HepG2 (cell line): ENCODE data around the gene RTCA.

Experiments used
- CEBPB ChIP-seq: IDR thresholded peaks from 2 replicates; pipeline ENCODE4 v1.6.1; 2011; ENCODE audit warnings: low read depth, low read length, improper control_type of control experiment, borderline replicate concordance
- ETV6 ChIP-seq: sonication (generic); formaldehyde crosslinking; conservative IDR thresholded peaks from 2 replicates; pipeline ENCODE4 v1.4.0; 2020; ENCODE audit warnings: missing genetic modification reagents
- JUND ChIP-seq: sonication (generic); formaldehyde crosslinking; IDR thresholded peaks from 2 replicates; pipeline ENCODE4 v1.8.0; 2022; ENCODE audit warnings: mild to moderate bottlenecking, missing genetic modification reagents
- NFATC3 ChIP-seq: sonication (generic); formaldehyde crosslinking; IDR thresholded peaks from 2 replicates; pipeline ENCODE4 v1.5.1; 2020; ENCODE audit warnings: mild to moderate bottlenecking, missing genetic modification reagents
- ZNF484 ChIP-seq: sonication (generic); formaldehyde crosslinking; IDR thresholded peaks from 2 replicates; pipeline ENCODE4 v1.5.1; 2020; ENCODE audit warnings: mild to moderate bottlenecking, low read depth, missing genetic modification reagents, borderline replicate concordance
- ZNF556 ChIP-seq: sonication (generic); formaldehyde crosslinking; IDR thresholded peaks from 2 replicates; pipeline ENCODE4 v1.4.0; 2020; ENCODE audit warnings: mild to moderate bottlenecking, missing genetic modification reagents, borderline replicate concordance
- ZNF629 ChIP-seq: sonication (generic); formaldehyde crosslinking; conservative IDR thresholded peaks from 2 replicates; pipeline ENCODE4 v1.5.0; 2020; ENCODE audit warnings: missing genetic modification reagents
- TF ChIP-seq, protein P1 (sequence below): sonication (generic); formaldehyde crosslinking; IDR thresholded peaks from 2 replicates; pipeline ENCODE4 v1.5.0; 2020; ENCODE audit warnings: mild to moderate bottlenecking, missing genetic modification reagents, moderate library complexity
- TF ChIP-seq, protein P2 (sequence below), 2 experiments: fragments of 450-650 bp in 1 of 2; sonication (generic) in 1 of 2; formaldehyde crosslinking in 1 of 2; IDR thresholded peaks; 2 replicates each; pipeline versions ENCODE4 v1.6.1 to v1.8.0; 2016 to 2022; ENCODE audit warnings: antibody characterized with exemption in 1 of 2, mild to moderate bottlenecking in 1 of 2, missing genetic modification reagents in 1 of 2

DNA sequence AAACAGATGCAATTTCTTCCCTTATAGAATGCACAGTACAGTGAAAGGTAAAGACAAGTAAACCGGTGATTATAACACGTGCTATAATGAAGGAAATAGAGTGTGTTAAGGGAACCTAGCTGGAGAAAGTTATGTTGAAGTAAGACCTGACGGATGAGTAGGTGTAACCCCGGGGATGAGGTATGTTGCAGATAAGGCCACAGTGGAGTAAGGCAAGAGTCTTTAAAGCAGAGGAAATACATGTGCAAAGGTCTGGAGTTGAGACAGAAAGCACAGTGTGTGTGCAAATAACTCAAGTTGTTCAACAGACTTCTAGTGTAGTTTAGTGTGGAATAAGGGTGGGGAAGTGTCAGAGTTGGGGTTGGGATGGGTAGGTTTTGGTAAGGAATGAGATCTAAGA is 19.3 kb upstream of the RTCA start:
- TF ChIP-seq, protein P1, sequence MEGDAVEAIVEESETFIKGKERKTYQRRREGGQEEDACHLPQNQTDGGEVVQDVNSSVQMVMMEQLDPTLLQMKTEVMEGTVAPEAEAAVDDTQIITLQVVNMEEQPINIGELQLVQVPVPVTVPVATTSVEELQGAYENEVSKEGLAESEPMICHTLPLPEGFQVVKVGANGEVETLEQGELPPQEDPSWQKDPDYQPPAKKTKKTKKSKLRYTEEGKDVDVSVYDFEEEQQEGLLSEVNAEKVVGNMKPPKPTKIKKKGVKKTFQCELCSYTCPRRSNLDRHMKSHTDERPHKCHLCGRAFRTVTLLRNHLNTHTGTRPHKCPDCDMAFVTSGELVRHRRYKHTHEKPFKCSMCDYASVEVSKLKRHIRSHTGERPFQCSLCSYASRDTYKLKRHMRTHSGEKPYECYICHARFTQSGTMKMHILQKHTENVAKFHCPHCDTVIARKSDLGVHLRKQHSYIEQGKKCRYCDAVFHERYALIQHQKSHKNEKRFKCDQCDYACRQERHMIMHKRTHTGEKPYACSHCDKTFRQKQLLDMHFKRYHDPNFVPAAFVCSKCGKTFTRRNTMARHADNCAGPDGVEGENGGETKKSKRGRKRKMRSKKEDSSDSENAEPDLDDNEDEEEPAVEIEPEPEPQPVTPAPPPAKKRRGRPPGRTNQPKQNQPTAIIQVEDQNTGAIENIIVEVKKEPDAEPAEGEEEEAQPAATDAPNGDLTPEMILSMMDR: no peak
- TF ChIP-seq CEBPB (no peak), ZNF484 (CRISPR knock-in tag) (no peak), NFATC3 (CRISPR knock-in tag) (no peak), ZNF629 (CRISPR knock-in tag) (no peak), ETV6 (CRISPR knock-in tag) (no peak), ZNF556 (CRISPR knock-in tag) (no peak), JUND (CRISPR knock-in tag) (no peak)
- TF ChIP-seq, protein P2, sequence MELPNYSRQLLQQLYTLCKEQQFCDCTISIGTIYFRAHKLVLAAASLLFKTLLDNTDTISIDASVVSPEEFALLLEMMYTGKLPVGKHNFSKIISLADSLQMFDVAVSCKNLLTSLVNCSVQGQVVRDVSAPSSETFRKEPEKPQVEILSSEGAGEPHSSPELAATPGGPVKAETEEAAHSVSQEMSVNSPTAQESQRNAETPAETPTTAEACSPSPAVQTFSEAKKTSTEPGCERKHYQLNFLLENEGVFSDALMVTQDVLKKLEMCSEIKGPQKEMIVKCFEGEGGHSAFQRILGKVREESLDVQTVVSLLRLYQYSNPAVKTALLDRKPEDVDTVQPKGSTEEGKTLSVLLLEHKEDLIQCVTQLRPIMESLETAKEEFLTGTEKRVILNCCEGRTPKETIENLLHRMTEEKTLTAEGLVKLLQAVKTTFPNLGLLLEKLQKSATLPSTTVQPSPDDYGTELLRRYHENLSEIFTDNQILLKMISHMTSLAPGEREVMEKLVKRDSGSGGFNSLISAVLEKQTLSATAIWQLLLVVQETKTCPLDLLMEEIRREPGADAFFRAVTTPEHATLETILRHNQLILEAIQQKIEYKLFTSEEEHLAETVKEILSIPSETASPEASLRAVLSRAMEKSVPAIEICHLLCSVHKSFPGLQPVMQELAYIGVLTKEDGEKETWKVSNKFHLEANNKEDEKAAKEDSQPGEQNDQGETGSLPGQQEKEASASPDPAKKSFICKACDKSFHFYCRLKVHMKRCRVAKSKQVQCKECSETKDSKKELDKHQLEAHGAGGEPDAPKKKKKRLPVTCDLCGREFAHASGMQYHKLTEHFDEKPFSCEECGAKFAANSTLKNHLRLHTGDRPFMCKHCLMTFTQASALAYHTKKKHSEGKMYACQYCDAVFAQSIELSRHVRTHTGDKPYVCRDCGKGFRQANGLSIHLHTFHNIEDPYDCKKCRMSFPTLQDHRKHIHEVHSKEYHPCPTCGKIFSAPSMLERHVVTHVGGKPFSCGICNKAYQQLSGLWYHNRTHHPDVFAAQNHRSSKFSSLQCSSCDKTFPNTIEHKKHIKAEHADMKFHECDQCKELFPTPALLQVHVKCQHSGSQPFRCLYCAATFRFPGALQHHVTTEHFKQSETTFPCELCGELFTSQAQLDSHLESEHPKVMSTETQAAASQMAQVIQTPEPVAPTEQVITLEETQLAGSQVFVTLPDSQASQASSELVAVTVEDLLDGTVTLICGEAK (IDR thresholded peaks at IDR 0.05): no peak
- TF ChIP-seq, protein P2 (CRISPR knock-in tag; IDR thresholded peaks at IDR 0.05): no peak
